ENCODE results near the gene OGDHL.
"Not testable (repeated sequence)": the region's sequence is repeated elsewhere in the genome, so short reads cannot be mapped to it uniquely, and the experiment has no call there.

Gene OGDHL

DNA sequence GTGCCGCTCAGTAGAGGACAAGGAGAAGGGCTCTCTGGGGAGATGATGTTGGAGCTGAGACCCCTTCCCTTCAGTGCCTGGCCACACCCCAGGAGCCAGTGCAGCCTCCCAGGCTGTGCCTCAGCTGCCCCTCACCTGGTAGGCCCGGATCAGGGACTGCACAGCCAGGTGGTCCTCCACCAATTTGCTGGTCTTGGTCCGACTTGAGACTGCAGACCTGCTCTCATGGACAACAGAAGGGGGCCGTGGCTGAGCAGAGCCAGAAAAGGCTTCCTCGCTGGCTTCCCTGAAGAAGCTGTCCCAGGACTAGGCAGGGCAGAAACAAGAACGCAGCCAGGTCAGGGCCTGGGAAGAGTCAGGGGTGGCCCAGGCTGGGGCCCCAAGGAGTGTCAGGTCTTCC is 5.5 kb downstream of the OGDHL start:
- DNase-seq (ENCODE audit: low read depth in 2 of 2) = no peak

DNA sequence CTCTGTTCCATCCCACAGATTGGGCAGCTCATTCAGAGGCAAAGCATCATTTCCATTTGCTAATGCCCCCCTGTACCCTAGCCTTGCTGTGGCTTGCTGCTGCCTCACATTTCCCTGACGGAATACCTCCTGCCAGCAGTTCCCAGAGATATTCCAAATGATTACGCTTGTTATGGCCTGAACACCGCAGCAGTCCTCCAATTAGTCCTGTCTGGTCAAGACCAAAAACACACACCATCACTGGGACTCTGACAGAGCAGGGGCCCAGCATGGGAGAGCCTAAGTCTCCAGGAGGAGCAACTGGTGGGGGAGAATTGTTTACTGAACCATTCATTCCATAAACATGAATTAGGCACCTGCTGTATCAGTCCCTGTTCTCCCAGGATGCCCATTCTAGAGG is 6.1 kb downstream of the OGDHL start:
- DNase-seq (ENCODE audit: low read depth in 2 of 2) = no peak

GRCh38 chr10:49754951-49755350 is 7.2 kb downstream of the OGDHL start:
- not testable (repeated sequence) for DNase-seq (ENCODE audit: low read depth in 2 of 2)

- no peak for DNase-seq (ENCODE audit: low read depth in 2 of 2)
Measured at GRCh38 chr10:49752584-49752983, 9.5 kb downstream of the OGDHL start.

DNA sequence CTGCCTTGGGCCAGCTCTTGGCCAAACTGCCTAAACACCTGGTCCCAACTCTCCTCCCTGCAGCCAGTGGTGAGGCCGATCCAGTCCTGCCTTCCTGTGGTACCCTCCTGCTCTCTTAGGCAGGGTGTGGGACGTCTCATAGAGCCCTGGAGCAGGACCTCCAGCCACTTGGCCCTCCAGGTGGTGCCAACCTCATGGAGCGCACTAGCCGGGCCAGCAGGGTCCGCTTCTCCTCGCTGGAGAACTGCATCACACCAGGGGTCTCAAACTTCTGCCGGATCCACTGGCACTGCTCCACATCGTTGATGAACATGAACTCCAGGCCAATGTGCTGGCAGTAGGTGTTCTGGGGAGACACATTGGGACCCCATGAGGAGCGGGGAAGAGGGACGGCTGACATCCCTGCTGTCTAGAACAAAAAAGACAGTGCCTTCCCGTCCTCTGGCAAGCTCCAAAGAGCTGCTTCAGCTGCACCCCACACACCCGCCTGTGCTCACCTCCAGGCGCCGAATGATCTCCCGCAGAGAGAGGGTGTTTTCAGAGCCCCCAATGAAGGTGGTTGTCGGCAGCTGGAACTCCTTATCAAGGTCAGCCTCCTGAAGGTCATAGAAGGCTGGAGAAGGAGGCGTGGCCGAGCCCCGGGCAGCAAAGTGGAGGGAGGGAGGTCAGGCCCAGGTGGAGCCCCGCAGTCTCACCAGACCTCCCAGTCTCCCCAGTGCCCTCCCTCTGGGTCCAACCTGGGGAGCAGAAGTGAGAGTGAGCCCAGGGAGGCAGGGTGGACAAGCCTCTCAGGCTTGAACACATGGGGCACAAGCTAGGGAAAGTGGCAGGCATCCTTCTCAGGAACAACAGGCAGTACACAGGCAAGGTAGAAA is 10.2 kb downstream of the OGDHL start:
- no peak for DNase-seq (ENCODE audit: low read depth in 2 of 2)

DNA sequence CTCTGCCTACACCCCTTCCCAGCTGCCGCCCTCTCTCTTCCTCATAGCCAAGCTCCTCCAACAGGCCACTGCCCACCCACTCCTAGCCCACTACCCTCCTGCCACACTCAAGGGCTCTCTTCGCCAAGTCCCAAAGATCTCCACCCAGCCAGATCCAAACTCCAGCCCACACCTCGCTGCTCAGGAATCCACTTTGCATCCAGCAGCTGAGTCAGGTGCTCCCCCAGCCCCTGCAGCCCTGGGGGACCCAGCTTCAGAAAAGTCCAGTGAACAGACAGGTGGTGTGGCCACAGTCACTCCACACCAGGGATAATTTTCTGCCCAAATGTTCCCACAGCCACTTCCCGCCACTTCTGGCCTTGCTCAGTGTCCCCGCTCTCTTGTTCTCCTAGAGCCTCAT is 10.9 kb downstream of the OGDHL start:
- DNase-seq (ENCODE audit: low read depth in 2 of 2) = no peak

DNA sequence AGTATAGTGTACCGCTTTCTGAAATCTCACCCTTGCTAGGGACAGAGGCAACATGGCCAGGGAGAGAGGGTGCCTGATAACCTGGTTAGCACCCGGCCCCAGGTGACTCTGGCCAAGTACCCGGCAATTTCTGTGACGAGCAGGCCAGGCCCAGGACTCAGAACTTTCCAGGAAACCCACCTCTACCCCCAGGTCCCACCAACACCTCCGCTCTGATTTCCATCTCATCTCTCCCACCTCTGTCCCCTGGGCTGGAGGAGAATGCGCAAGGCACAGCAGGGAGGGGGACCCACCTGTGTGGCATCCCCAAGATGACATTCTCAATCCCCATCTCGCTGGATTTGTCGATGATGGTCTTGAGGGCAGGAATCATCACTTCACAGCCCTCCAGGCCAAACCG is 11.6 kb downstream of the OGDHL start:
- DNase-seq (ENCODE audit: low read depth in 2 of 2) = no peak

DNA sequence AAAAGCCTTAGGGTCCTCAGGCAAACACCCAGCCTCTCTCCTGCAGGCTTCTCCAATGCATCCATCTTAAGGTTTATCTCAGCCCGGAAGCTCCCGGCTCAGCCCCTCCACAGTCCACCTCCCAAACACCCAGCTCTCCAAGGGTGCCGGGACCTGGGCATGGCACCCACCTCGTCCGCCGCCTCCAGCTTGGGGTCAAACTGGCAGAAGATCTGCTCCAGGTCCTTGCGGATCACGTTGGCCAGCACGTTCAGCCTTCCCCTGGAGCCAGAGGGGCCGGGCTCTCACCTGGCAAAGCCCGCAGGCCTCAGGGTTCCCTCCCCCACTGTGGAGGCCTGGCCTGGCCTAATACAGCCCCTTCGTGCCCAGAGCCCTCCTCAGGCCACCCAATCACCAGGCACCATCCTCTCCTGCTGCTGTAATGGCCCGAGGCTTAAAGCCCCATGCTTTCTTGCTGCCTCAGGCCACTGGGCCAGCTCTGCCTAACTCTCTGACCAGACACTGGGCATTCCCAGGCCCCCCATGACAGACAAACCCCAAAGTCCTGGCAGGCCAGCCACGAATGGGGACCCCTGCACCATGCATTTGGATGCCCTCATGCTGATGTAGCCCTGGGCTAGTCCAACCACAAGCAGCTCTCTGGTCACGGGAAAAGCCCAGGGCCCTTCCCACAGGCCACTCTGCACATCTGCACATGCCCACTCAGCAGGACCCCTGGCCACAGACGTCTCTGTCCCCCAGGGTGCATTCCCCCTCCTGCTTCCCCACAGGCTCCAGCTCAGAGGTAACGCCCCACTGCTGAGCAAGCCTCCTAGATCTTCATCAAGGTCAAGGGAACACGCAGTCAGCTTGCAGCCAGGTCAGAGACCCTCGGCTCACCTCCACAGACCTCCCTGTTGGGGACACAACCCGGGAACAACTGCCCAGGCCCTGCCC is 12.3 kb downstream of the OGDHL start:
- DNase-seq (ENCODE audit: low read depth in 2 of 2) = no peak

DNA sequence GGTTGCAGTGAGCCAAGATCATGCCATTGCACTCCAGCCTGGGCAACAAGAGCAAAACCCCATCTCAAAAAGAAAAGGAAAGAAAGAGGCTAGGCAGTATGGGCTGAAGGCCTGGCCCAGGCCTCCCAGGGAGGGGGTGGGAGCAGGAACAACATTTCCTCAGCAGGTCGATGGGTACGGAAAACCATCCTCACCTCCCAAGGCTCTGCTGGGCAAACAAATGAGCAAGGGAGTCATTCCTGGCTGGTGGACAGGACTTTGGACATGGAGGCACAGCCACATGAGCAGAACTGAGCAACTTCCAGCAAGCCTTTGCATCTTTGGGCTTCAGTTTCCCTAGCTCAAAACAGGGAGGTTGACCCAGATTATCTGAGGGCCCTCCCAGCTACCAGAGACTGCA is 13.0 kb downstream of the OGDHL start:
- no peak for DNase-seq (ENCODE audit: low read depth in 2 of 2)

- DNase-seq (ENCODE audit: low read depth in 2 of 2) = no peak
Measured at GRCh38 chr10:49748006-49748405, 14.1 kb downstream of the OGDHL start.

- no peak for DNase-seq (ENCODE audit: low read depth in 2 of 2)
Measured at GRCh38 chr10:49747303-49747646, 14.8 kb downstream of the OGDHL start.

- DNase-seq (ENCODE audit: low read depth in 2 of 2) = no peak
Measured at GRCh38 chr10:49746626-49747302, 15.4 kb downstream of the OGDHL start.

GRCh38 chr10:49745756-49746155 is 16.4 kb downstream of the OGDHL start:
- DNase-seq (ENCODE audit: low read depth in 2 of 2) = no peak

DNA sequence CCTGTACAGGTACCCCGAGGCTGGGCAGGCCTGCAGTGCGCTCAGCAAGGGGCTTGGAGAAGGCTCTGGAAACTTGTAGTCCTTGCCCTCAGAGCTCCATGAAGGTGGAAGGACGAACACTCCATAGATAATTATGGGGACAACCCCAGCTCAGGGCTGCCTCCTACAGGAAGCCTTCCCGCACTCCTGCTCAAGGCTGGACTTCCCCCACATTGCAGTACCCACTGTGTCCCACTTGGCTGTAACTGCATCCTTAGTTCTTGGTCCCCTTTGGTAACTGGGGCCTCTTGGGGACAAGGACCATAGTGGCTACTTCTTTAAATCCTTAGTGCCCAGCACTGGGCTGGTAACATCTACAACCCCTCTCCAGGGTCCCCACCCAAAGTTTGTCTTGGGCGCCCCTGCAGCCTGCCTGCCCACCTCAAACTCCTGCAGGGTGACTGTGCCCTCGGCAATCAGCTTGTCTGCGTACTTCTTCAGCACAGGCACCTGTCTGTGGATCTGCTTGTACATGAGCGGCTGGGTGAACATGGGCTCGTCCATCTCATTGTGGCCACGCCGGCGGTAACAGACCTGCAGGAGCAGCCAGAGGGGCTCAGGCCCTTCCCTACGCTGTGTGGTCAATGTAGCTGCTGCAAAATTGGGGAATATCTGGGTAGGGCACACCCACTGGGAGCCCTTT is 17.1 kb downstream of the OGDHL start:
- DNase-seq (ENCODE audit: low read depth in 2 of 2) = no peak

DNA sequence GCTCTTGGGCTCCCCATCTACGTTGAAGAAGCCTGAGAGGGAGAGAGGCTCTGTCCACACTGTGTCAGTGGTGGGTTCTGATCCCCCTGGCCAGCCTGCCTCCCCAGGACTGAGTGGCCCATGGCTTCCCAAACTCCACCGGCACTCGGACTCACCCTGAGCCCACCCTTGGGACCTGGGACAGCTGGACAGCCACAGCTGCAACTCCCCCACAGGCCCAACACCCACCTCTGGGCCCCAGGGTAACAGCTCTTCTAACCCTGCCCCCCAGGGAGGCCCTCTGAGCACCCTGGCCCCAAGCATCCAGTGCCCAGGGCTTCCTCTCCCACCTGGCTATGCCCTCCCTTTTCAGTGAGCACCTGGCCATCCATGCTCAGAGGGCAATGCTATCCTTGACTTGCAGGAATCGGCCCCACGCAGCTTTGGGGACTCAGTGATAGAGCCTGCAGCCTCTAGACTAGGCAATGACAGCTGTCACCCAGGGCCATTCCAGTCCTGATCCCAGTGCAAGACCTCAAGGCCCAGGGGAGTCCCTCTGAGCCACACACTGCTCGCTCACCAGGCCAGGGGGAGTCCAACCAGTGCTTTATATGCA is 17.9 kb downstream of the OGDHL start:
- no peak for DNase-seq (ENCODE audit: low read depth in 2 of 2)

DNA sequence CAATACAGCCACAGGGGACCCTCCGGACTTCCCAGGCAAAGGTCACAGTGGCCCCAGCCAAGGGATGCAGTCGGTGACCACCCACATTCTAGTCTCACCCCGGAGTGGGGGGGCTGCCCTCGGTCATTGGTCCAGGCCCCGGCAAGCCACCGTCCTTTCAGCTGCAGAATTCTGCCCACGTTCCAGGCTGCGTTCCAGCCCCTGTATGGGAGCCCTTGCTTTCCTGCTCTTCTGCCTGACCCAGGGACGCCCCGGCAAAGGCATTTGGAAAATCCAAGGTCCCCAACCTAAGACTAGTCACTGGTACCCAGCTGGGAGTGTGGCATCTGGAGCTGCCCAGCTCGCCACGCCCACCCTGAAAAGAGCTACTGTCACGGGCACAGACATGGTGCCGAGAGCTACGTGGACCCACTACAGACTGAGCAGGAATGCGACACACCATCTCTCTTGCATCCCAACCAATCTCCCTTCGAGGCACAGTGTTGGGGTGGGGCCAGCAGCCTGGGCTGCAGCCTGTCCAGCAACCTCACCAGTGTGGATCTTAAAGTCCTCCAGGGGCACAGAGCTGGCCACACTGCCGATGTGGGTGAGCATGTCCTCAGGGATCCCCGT is 18.6 kb downstream of the OGDHL start:
- DNase-seq (ENCODE audit: low read depth in 2 of 2) = no peak

DNA sequence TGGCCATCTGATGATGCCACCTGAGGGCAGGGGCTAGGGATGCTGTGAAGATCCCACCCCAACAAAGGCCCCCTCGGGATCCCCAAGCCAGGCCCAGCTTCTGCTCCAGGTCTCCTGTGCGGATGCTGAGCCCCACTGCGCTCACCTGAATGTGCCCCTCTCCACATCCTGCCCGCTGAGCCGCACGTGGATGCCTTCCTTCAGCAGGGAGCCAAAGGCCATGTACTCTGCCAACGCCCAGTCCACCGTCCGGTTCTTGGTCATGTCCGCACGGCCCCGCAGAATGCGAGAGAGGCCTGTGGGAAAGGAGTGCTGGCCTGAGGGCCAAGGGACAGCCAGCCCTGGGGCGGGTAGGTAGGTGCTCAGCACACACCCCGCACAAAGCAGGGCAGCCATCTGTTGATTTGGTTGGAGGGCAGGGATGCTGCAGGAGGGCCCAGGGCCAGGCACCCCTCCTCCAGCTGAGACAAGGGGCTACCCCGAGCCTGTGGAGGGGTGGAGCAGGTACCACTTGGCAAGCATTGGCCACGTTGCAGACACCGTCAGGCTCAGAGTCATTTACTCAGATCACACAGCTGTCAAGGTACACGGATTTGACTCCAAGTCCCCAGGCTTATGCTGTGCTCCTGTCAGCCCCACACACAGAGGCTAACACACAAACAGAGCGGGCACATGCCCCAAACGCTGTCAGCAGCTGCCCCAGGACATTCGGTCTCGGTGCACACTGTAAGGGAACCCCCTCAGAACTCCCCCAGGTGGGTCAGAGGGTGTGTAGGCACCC is 19.2 kb downstream of the OGDHL start:
- DNase-seq (ENCODE audit: low read depth in 2 of 2) = no peak

DNA sequence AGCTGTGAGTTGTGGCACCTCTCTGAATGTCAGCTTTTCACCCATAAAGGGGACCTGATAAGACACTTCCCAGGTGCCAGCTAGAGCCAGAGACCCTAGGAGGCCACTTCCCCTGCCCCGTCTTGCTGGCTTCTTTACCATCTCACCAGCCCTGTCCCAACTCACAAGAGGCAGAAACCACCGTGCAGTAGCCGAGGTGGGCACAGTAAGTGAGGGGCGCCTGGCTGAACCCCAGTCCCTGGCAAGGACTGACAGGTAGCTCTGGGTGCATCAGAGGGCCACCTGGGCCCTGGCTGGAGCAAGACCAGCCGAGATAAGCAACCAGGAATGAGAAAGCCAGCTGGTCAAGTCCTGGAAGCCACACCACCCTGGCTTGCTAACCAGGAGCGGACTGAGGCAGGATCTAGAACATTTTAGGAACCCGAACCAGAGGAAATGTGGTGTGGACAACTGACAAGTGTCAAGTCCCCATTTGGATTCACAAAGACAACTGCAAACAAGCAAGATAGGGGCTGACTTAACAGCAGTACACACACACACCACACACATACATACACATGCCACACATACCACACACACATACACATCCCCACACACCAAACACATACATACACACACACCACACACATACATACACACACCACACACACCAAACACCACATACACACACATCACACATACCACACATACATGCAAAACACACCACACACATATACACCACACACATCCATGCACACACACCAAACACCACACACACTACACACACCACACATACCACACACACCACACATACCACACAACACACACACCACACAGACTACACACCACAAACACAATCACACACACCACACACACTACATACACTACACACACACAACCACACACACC is 20.8 kb downstream of the OGDHL start:
- no peak for DNase-seq (ENCODE audit: low read depth in 2 of 2)
